ENCODE measurements around the gene MYBPH. TPM values are rescaled to one million over a fixed set of nuclear protein-coding genes. Genes with fewer than 3 reads are reported as not detected.

The MYBPH gene
- total and polyA plus RNA-seq, 2 donors (not counting 1 experiment from before 2014, with no cell fraction given), result not detected

DNA sequence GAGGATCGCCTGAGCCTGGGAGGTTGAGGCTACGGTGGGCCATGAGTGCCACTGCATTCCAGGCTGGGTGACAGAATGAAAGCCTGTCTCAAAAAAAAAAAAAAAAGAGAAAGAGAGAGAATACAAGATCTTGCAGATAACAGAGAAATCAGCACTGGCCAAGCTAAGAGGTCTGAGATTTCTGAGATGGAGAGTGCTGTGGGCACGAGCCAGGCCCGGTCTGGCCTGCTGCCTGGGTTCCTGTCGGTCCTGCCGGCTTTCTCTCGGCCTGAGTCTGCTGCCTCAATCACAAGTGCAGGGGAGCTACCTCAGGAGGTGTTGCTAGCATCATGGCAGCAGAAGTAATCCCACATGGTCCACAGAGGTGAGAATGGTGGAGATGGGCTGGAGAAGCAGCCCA is 29.1 kb downstream of the MYBPH start:
- Mint-ChIP-seq H3K4me1 (no peaks in the 10 kb centered on the region), H3K27me3 (peaks cover 13% of the 10 kb centered on the region), H3K27ac (no peak overlapping the region), H3K4me3 (no peak overlapping the region), H3K9me3 (ENCODE audit: insufficient read depth) (peaks cover 3% of the 10 kb centered on the region)
- Histone ChIP-seq H3K9ac (ENCODE audit: low read length) (no peak overlapping the region), H3K27ac (ENCODE audit: low read length in 2 of 2) (no peak overlapping the region), H3K4me1 (ENCODE audit: control insufficient read depth in 2 of 2, insufficient read depth in 2 of 2, low read length in 2 of 2) (no peaks in the 10 kb centered on the region), H3K27me3 (replicated peaks in 1 of 4; ENCODE audit: control extremely low read depth in 1 of 4, control insufficient read depth in 3 of 4, insufficient read depth in 4 of 4, low read length in 3 of 4) (peaks cover 0 to 5% (median 0%) of the 10 kb centered on the region in 4 experiments), H3K36me3 (replicated peaks in 1 of 2; ENCODE audit: control extremely low read depth in 1 of 2, control insufficient read depth in 1 of 2, extremely low read depth in 1 of 2, insufficient read depth in 2 of 2, low read length in 1 of 2) (no peaks in the 10 kb centered on the region), H3K9me3 (ENCODE audit: control extremely low read depth in 1 of 3, control insufficient read depth in 2 of 3, insufficient read depth in 1 of 3, low read length in 2 of 3) (peaks cover 0 to 10% (median 0%) of the 10 kb centered on the region in 3 donors), H2AFZ (ENCODE audit: insufficient read depth, low read depth, low read length, poor library complexity, severe bottlenecking) (no peak overlapping the region), H3K4me2 (replicated peaks; ENCODE audit: low read depth, low read length, poor library complexity, severe bottlenecking) (no peak overlapping the region), H3K4me3 (ENCODE audit: control extremely low read depth in 1 of 5, extremely low read depth in 1 of 5, insufficient read depth in 1 of 5, low read depth in 2 of 5, low read length in 4 of 5) (no peak overlapping the region), H4K20me1 (ENCODE audit: control insufficient read depth, insufficient read depth, low read length, poor library complexity, severe bottlenecking) (no peaks in the 10 kb centered on the region), H3K79me2 (ENCODE audit: control insufficient read depth, insufficient read depth, low read length) (no peaks in the 10 kb centered on the region)
- intact Hi-C loops (cut with micrococcal nuclease), result no loop called here
- no peak for DNase-seq
- ChIA-PET CTCF (no interaction called here), POLR2A (no interaction called here)
- no peak for TF ChIP-seq EZH2 (IDR thresholded peaks at IDR 0.05; ENCODE audit: borderline replicate concordance, insufficient read depth, low read depth, low read length, poor library complexity, severe bottlenecking)
- TF ChIP-seq, protein P1, sequence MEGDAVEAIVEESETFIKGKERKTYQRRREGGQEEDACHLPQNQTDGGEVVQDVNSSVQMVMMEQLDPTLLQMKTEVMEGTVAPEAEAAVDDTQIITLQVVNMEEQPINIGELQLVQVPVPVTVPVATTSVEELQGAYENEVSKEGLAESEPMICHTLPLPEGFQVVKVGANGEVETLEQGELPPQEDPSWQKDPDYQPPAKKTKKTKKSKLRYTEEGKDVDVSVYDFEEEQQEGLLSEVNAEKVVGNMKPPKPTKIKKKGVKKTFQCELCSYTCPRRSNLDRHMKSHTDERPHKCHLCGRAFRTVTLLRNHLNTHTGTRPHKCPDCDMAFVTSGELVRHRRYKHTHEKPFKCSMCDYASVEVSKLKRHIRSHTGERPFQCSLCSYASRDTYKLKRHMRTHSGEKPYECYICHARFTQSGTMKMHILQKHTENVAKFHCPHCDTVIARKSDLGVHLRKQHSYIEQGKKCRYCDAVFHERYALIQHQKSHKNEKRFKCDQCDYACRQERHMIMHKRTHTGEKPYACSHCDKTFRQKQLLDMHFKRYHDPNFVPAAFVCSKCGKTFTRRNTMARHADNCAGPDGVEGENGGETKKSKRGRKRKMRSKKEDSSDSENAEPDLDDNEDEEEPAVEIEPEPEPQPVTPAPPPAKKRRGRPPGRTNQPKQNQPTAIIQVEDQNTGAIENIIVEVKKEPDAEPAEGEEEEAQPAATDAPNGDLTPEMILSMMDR (IDR thresholded peaks at IDR 0.05), result no peak
- WGBS (ENCODE audit: insufficient coverage), result 91% methylated on average over 6 of the region's 7 CpGs
- no peak for ATAC-seq (ENCODE audit: low read depth)

DNA sequence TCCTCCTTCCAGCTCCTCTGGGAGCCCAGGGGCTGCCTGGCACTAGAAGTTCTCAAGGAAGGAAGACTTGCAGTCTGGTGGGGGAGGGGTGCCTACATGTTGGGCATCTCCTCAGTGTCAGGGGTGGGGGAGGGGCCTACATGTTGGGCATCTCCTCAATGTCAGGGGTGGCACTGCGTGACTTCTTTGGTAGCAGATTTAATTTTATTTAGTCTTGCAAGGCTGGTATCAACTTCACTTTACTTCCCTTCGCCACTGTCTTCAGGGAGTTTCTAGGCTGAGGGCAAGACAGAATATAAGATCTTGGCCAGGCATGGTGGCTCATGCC is 29.6 kb downstream of the MYBPH start:
- Histone ChIP-seq H3K4me2 (replicated peaks; ENCODE audit: low read depth, low read length, poor library complexity, severe bottlenecking) (no peak overlapping the region), H4K20me1 (ENCODE audit: control insufficient read depth, insufficient read depth, low read length, poor library complexity, severe bottlenecking) (no peaks in the 10 kb centered on the region), H3K9ac (ENCODE audit: low read length) (no peak overlapping the region), H3K4me1 (ENCODE audit: control insufficient read depth in 2 of 2, insufficient read depth in 2 of 2, low read length in 2 of 2) (no peaks in the 10 kb centered on the region), H3K36me3 (replicated peaks in 1 of 2; ENCODE audit: control extremely low read depth in 1 of 2, control insufficient read depth in 1 of 2, extremely low read depth in 1 of 2, insufficient read depth in 2 of 2, low read length in 1 of 2) (no peaks in the 10 kb centered on the region), H3K4me3 (ENCODE audit: control extremely low read depth in 1 of 5, extremely low read depth in 1 of 5, insufficient read depth in 1 of 5, low read depth in 2 of 5, low read length in 4 of 5) (no peak overlapping the region), H3K27me3 (replicated peaks in 1 of 4; ENCODE audit: control extremely low read depth in 1 of 4, control insufficient read depth in 3 of 4, insufficient read depth in 4 of 4, low read length in 3 of 4) (peaks cover 0 to 5% (median 0%) of the 10 kb centered on the region in 4 experiments), H3K27ac (ENCODE audit: low read length in 2 of 2) (no peak overlapping the region), H3K9me3 (ENCODE audit: control extremely low read depth in 1 of 3, control insufficient read depth in 2 of 3, insufficient read depth in 1 of 3, low read length in 2 of 3) (peaks cover 0 to 10% (median 0%) of the 10 kb centered on the region in 3 donors), H2AFZ (ENCODE audit: insufficient read depth, low read depth, low read length, poor library complexity, severe bottlenecking) (no peak overlapping the region), H3K79me2 (ENCODE audit: control insufficient read depth, insufficient read depth, low read length) (no peaks in the 10 kb centered on the region)
- Mint-ChIP-seq H3K4me1 (no peaks in the 10 kb centered on the region), H3K9me3 (ENCODE audit: insufficient read depth) (peaks cover 3% of the 10 kb centered on the region), H3K4me3 (no peak overlapping the region), H3K27me3 (peaks cover 13% of the 10 kb centered on the region), H3K27ac (no peak overlapping the region)
- POLR2A ChIA-PET, result no interaction called here
- no peak for ATAC-seq (ENCODE audit: low read depth)
- TF ChIP-seq, protein P1 (IDR thresholded peaks at IDR 0.05), result no peak
- no peak for TF ChIP-seq EZH2 (IDR thresholded peaks at IDR 0.05; ENCODE audit: borderline replicate concordance, insufficient read depth, low read depth, low read length, poor library complexity, severe bottlenecking)
- DNase-seq, result no peak
- 100% methylated on average over 1 of the region's 2 CpGs for WGBS (ENCODE audit: insufficient coverage)
- CTCF ChIA-PET, result no interaction called here
- intact Hi-C loops (cut with micrococcal nuclease), result no loop called here

All from B cell (primary cell).